ENCODE data around the gene HAUS5.
A peak's percentile ranks its signal among the peaks of the same experiment; 100 is the strongest.

Gene HAUS5

DNA sequence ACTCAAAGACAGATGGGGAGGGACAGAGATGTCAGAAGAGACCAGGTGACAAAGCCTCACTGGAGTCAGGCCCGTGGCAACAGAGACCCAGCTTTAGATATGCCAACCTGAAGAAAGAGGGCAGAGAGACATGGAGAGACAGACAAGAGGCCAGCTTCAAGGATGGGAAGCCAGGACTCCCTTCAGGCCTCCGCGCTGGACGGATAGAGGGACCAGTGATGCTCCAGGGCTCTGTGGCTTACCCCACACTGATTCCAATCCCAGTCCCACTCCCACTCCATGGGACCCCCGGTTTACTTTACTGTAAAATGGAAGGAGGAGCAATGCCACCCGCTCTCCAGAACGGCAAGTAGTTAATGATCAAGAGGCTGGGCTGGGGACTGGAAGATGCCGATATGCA lies 27.3 kb downstream of the HAUS5 start:
- H3K4me3 ChIP-seq (replicated peaks; ENCODE audit: low read depth, low read length), result no peak overlapping the region
- DNase-seq (ENCODE audit: extremely low read depth, low read depth), result no peak
- TF ChIP-seq, protein P1, sequence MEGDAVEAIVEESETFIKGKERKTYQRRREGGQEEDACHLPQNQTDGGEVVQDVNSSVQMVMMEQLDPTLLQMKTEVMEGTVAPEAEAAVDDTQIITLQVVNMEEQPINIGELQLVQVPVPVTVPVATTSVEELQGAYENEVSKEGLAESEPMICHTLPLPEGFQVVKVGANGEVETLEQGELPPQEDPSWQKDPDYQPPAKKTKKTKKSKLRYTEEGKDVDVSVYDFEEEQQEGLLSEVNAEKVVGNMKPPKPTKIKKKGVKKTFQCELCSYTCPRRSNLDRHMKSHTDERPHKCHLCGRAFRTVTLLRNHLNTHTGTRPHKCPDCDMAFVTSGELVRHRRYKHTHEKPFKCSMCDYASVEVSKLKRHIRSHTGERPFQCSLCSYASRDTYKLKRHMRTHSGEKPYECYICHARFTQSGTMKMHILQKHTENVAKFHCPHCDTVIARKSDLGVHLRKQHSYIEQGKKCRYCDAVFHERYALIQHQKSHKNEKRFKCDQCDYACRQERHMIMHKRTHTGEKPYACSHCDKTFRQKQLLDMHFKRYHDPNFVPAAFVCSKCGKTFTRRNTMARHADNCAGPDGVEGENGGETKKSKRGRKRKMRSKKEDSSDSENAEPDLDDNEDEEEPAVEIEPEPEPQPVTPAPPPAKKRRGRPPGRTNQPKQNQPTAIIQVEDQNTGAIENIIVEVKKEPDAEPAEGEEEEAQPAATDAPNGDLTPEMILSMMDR (IDR thresholded peaks at IDR 0.05; ENCODE audit: low read depth, low read length, missing control alignments), result no peak

DNA sequence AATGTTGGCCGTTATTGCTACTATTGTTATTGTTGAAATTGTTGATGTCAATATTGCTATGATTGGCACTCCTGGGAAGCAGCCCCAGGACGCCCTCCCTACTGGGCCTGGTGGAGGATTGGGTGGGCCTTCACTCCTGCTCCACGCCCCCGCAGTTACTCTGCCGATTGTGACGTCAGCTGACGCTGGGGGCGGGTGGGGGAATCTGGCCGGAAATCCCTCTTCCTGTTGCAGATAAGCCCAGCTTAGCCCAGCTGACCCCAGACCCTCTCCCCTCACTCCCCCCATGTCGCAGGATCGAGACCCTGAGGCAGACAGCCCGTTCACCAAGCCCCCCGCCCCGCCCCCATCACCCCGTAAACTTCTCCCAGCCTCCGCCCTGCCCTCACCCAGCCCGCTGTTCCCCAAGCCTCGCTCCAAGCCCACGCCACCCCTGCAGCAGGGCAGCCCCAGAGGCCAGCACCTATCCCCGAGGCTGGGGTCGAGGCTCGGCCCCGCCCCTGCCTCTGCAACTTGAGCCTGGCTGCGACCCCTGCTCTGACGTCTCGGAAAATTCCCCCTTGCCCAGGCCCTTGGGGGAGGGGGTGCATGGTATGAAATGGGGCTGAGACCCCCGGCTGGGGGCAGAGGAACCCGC lies 29.1 kb downstream of the HAUS5 start, which contains the start of gene ETV2:
ETV2 (plus strand) TSS at position 231 of the 637 bp plus-strand sequence. CDS start 716 bp downstream, outside the sequence.
- no peak within 1 kb of the TSS for H3K4me3 ChIP-seq (replicated peaks; ENCODE audit: low read depth, low read length)
- DNase-seq (ENCODE audit: extremely low read depth, low read depth), result no peak
- TF ChIP-seq, protein P1 (IDR thresholded peaks at IDR 0.05; ENCODE audit: low read depth, low read length, missing control alignments), result no peak

DNA sequence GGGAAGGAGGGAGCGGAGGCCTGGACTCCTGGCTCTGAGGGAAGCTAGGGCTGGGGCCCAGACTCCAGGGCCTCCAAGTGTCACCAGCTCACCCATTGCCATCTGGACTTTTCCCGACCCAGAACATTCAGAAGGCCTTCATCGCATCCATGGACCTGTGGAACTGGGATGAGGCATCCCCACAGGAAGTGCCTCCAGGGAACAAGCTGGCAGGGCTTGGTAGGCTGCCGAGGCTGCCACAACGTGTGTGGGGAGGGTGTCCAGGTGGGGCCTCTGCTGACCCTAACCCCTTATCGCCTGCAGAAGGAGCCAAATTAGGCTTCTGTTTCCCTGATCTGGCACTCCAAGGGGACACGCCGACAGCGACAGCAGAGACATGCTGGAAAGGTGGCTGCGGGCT lies 29.8 kb downstream of the HAUS5 start:
- DNase-seq (ENCODE audit: extremely low read depth, low read depth), result no peak
- H3K4me3 ChIP-seq (replicated peaks; ENCODE audit: low read depth, low read length), result no peak overlapping the region
- TF ChIP-seq, protein P1 (IDR thresholded peaks at IDR 0.05; ENCODE audit: low read depth, low read length, missing control alignments), result no peak

DNA sequence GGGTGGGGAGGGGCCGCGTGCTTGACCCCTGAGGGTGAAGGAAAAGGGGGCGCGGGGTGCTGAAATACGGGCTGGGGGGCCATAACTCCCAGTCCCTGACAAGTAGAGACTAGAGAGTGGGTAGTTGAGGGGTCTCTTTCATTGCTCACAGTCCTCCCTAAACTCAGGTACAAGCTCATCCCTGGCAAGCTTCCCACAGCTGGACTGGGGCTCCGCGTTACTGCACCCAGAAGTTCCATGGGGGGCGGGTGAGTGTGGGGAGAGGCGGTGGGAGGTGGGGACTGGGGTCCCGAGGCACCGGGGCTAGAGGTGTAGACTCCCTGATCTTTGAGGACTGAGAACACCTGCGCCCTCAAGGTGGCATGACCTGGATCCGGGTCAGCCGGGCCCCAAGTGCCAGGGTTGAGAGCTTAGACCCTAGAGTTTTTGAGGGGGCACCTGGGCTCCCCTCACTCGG lies 30.3 kb downstream of the HAUS5 start:
- TF ChIP-seq, protein P1 (IDR thresholded peaks at IDR 0.05; ENCODE audit: low read depth, low read length, missing control alignments), result no peak
- no peak for DNase-seq (ENCODE audit: extremely low read depth, low read depth)
- peak overlapping the region; percentile 49 for H3K4me3 ChIP-seq (replicated peaks; ENCODE audit: low read depth, low read length)

DNA sequence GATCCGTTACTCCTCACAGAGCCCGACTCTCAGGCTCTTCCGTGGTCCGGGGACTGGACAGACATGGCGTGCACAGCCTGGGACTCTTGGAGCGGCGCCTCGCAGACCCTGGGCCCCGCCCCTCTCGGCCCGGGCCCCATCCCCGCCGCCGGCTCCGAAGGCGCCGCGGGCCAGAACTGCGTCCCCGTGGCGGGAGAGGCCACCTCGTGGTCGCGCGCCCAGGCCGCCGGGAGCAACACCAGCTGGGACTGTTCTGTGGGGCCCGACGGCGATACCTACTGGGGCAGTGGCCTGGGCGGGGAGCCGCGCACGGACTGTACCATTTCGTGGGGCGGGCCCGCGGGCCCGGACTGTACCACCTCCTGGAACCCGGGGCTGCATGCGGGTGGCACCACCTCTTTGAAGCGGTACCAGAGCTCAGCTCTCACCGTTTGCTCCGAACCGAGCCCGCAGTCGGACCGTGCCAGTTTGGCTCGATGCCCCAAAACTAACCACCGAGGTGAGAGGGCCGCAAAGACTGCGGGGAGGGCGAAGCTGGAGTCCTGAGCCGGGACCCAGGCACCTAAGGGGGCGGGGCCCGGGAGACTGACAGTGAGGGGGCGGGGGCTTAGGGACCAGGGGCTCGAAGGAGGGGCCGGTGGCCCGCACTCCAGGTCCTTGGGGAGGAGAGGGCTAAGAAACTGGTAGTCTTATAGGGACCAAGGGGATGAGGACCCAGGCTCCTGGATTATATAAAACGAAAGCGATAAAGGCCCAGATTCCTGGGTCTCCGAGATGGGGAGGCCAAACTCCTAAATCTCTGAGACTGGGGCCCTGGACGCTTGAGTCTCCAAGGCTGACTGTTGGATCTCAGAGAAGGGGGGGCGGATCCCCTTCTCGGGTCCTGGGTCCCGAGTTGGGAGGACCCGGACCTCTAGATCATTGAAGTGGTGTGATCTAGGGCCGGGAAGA lies 31.0 kb downstream of the HAUS5 start:
- TF ChIP-seq, protein P1 (IDR thresholded peaks at IDR 0.05; ENCODE audit: low read depth, low read length, missing control alignments), result no peak
- H3K4me3 ChIP-seq (replicated peaks; ENCODE audit: low read depth, low read length), result peak overlapping the region; percentile 49
- DNase-seq (ENCODE audit: extremely low read depth, low read depth), result no peak

DNA sequence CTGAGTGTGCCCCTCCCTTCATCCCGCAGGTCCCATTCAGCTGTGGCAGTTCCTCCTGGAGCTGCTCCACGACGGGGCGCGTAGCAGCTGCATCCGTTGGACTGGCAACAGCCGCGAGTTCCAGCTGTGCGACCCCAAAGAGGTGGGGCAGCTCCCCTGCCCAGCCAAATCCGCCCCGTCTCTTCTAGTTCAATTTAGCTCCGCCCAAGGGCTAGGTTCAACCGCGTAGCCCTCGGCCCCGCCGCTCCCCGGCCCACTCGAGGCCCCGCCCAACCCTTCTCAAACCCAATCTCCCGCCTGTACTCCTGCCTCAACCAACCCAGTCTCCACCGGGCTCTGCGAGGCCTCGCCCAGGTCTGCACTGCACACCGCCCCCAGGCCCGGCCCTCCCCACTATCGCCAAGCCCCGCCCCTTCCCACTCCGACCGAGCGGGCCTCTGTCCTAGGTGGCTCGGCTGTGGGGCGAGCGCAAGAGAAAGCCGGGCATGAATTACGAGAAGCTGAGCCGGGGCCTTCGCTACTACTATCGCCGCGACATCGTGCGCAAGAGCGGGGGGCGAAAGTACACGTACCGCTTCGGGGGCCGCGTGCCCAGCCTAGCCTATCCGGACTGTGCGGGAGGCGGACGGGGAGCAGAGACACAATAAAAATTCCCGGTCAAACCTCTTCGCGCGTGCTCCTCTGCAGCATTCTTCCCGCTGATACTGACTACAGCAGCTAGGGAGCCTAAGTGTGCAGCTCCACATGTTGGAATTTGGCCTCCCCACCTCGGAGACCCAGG lies 31.9 kb downstream of the HAUS5 start:
- TF ChIP-seq, protein P1 (IDR thresholded peaks at IDR 0.05; ENCODE audit: low read depth, low read length, missing control alignments), result no peak
- H3K4me3 ChIP-seq (replicated peaks; ENCODE audit: low read depth, low read length), result peak overlapping the region; percentile 49
- no peak for DNase-seq (ENCODE audit: extremely low read depth, low read depth)

All from HFF-Myc (cell line).